T-helper 2 cell (primary cell): ENCODE data around the gene IL6R.
A peak's percentile ranks its signal among the peaks of the same experiment; 100 is the strongest.
"Not testable (repeated sequence)": the region's sequence is repeated elsewhere in the genome, so short reads cannot be mapped to it uniquely, and the experiment has no call there.

Experiments
- DNase-seq, 5 experiments: peaks; one replicate each; pipeline versions ENCODE4 v3.0.0 to v3.0.0-alpha.2; 2012 to 2022
- total RNA-seq, 2 donors: gene quantifications; one replicate each; lab custom pipeline; 2026; lab: John Stamatoyannopoulos, UW

The IL6R gene
- 148 to 236 reads per million in 2 donors for total RNA-seq

DNA sequence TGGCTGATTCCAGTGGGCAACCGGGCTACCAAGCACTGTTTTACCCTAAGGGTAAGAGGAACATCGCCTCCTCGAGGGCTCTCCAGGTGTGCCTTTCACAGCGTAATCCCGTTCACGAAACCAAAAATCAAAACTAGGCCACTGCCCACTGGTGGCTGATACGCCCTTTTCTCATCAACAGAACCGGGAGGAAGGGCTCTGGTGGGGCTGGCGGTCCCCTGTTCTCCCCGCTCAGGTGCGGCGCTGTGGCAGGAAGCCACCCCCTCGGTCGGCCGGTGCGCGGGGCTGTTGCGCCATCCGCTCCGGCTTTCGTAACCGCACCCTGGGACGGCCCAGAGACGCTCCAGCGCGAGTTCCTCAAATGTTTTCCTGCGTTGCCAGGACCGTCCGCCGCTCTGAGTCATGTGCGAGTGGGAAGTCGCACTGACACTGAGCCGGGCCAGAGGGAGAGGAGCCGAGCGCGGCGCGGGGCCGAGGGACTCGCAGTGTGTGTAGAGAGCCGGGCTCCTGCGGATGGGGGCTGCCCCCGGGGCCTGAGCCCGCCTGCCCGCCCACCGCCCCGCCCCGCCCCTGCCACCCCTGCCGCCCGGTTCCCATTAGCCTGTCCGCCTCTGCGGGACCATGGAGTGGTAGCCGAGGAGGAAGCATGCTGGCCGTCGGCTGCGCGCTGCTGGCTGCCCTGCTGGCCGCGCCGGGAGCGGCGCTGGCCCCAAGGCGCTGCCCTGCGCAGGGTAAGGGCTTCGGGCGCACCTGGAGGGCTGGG, at the start of gene IL6R:
Gene IL6R (plus strand): TSS at position 360 of the 763 bp plus-strand sequence. CDS start 287 bp downstream, at position 647.
- DNase-seq: peak; percentile 57 to 75 (median 69)

DNA sequence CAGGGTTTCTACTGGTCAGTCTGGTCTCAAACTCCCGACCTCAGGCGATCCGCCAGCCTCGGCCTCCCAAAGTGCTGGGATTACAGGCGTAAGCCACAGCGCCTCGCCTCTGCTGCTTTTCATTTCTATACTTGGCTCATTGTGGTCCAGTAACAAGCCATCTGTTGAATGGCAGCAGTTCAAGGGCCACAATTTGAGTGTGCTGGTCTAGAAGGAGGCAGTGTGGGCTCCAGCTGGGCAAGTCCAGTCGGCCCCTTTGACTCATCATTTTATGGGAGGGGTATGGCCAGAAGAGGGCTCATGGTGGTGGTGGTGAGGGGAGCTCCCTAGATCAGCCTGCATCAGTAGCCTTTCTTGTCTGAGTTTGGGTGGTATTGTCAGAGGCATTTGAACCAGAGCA, 46.6 kb upstream of the IL6R start:
- no peak for DNase-seq

DNA sequence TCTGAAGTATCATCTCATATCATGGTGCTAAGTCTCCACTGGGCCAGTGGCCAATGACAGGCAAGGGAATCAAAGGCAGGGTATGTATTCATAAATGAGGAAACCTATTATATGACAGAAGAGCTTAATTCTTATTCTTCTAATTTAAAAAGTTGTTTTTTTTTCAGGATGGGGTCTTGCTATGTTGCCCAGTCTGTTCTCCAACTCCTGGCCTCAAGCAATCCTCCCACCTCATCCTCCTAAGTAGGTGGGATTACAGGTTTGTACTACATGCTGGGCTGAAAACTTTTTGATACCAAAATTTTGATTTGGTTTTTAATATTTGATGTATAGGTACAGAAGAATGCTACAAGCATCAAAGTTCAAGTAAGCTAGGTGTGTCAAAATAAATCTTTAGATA, 44.9 kb upstream of the IL6R start:
- no peak for DNase-seq

DNA sequence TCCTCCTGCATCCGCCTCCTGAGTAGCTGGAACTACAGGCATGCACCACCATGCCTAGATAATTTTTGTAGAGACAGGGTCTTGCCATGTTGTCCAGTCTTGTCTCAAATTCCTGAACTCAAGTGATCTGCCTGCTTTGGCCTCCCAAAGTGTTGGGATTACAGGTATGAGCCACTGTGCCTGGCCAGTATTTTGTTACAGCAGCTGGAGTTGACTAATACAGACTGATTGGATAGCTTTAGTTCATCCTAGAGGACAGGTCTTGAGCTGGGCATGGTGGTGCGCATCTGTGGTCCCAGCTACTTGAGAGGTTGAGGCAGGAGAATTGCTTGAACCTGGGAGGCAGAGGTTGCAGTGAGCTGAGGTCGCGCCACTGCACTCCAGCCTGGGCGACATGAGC, 44.3 kb upstream of the IL6R start:
- not testable (repeated sequence) for DNase-seq

DNA sequence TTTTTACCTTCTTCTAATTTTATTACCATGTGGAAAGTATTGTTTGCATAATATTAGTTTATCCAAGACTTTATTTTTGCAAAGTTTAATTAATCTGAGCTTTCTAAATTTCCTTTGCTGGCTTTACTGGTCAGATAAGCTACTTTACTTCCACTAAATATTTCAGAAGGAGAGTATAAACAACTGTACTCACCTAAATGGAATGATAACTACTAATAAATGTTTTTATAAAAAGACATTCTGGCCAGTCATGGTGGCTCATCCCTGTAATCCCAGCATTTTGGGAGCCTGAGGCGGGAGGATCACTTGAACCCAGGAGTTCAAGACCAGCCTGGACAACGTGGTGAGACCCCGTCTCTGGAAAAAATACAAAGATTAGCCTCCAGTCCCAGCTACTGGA, 43.8 kb upstream of the IL6R start:
- no peak for DNase-seq

DNA sequence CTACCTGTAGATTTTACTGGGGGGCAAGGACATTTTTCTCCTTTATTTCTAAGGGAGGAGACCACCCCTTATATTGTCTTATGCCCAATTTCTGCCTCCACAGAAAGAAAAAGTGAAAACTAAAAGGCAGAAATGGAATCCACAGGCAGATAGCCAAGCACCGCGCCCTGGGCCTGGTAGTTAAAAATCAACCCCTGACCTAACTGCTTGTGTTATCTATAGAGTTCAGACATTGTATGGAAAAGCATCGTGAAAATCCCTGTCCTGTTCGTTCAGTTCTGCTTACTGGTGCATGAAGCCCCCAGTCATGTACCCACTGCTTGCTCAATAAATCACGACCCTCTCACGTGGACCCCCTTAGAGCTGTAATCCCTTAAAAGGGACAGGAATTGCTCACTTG, 33.7 kb upstream of the IL6R start:
- DNase-seq: no peak

DNA sequence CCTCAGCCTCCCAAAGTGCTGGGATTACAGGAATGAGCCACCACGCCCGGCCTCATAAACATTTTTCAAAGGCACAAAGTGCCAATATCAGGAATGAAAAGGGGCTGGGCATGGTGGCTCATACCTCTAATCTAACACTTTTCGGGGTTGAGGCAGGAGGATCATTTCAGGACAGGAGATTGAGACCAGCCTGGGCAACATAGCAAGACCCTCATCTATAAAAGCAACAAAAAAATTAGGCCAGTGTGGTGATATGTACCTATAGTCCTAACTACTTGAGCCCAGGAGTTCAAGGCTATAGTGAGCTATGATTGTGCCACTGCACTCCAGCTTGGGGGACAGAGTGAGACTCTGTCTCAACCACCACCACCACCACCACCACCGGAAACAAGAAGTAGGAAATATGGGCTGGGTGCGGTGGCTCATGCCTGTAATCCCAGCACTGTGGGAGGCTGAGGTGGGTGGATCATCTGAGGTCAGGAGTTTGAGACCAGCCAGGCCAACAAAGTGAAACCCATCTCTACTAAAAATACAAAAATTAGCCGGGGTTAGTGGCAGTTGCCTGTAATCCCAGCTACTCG, 31.3 kb upstream of the IL6R start:
- not testable (repeated sequence) for DNase-seq

DNA sequence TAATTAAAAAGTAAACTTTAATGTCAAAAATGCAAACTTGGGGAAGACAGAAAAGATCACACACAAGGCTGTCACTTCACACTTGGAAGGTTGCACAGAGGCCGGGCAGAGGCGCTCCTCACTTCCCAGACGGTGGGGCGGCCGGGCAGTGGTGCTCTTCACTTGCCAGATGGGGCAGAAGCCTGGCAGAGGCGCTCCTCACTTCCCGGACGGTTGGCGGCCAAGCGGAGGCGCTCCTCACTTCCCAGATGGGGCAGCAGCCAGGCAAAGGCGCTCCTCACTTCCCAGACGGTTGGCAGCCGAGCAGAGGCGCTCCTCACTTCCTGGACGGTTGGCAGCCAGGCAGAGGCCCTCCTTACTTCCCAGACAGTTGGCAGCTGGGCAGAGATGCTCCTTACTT, 25.8 kb upstream of the IL6R start:
- DNase-seq: no peak

DNA sequence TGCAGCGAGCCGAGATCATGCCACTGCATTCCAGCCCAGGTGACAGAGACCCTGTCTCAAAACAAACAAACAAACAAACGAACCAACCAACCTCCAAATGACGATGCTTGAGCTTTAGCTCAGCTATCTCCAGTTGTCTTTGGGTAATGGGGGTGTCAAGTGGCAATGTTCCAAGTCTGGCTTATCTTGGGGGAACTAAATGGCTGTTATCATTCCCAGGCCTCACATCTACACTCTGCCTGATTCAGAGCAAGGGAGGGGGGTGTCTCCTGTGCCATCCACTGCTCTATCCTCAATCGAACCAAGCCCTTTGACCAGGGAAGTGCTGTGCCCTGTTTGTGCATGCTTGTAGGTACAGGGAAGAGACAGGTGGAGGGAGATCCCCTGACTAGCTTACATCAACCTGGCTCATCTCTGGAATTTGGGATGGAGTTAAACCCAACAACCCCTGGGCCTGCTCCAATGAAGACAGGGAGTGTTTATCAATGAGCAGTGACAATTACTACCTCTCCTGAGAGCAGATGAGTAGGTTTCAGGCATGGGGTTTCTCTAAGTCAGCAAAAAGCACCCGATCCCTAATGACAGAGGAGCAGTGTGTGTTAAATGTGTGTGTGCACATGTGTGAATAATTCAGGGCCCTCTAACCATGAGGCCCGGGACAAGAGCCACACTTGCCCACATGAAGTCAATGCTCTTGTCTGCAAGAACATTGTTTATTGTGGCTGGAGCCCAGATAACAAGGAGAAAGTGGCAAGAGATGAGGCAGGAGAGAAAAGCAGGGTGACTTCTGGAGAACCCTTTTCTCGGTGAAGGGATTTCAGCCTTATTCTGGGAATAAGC, 20.3 kb upstream of the IL6R start:
- no peak for DNase-seq

DNA sequence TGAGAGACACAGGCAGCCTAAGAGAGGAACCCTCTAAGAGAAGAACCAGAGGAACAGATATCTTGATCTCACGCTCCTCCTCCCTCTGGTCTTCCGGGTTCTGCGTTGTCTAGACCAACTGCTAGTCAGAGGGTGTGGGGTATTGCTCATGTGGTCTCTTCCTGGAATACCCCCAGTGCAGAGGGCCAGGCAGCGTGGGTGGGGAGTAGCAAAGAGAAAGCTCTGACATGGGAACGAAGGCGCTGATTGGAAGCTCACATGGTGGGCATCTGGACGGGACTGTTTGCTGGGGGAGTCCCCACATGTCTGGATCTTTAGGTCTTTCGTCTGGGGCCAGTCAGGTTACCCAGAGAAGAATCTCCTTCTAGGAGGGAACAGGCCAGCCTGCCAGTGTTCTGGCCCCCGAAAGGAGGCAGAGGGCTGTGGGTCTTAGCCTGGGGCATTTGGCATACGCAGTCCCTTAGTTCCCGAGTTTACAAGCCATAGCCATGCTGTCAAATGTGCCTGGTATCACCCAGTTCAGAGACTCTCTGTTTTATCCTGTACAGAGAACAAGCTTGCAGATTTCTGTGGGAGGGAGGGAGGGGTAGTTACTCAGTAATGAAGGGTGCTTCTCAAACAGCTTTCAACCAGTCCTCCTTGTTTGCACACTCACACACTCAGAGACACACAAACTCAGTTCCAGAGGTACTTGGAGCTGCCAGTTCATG, 18.3 kb upstream of the IL6R start:
- peak; percentile 31 to 82 (median 65) for DNase-seq

DNA sequence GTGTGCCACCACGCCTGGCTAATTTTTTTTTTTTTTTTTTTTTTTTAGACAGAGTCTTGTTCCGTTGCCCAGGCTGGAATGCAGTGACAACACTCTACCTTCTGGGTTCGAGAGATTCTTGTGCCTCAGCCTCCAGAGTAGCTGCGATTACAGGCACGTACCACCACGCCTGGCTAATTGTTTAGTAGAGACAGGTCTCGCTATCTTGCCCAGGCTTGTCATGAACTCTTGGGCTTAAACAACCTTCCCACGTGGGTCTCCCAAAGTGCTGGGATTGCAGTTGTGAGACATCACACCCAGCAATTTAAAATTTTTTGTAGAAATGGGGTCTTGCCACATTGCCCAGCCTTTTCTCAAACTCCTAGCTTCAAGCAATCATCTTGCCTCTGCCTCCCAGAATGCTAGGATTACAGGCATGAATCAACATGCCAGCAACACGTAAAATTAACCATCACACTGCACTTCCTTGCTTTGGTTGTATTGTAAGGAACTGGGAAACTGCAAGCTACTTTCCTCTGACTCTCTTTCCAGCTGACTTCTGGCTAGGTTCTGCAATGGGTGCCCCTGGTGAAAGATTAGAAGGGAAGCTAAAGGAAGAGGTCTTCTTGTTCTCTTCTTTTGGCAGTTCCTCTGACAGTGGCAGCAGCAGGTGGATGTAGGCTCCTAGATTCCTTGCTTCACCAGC, 13.9 kb upstream of the IL6R start:
- DNase-seq: no peak

DNA sequence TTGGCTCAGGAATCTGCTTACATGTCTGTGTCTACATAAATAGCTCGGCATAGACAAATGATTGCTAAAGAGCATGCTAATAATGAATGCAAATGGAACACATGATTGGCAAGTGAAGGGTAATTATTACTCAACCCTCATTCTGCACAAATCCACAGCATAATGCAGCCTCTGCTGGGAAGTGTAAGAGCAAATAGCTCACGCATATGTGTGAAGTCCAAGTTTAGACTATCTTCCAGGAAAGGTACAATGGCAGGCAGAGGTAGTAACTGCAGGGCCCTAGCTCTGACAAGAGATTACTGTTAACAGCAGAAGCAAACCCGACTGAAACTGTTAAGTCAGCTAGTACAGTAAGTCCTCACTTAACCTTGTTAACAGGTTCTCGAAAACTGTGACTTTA, 7.0 kb upstream of the IL6R start:
- peak in 1 of 5 experiments; percentile 37 for DNase-seq

DNA sequence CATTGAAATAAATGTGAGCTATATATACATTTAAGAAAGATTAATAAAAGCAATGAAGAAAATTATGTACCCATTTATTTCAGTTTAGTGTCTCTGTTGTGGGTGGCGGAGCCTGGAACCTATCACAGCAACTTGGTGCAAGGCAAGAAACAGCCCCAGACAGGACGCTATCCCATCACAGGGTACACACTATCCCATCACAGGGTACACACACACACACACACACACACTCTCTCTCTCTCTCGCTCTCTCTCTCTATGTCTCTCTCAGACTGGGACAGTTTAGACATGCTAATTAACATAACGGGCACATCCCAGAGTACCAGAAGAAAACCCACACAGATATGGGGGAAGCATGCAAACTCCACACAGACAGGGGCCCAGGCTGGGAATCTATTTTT, 6.5 kb upstream of the IL6R start:
- no peak for DNase-seq

DNA sequence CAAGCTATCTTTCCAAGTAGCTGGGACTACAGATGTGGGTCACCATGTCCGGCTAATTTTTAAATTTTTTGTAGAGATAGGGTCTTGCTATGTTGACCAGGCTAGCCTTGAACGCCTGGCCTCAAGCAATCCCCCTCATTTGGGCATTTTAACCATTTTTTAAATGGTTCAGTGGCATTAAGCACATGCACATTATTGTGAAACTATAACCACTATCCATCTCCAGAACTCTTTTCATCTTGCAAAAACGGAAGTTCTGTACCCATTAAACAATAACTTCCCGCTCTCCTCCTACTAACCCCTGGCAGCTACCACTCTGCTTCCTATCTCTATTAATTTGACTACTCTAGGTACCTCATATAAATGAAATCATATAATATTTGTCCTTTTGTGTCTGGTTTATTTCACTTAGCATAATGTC, 4.8 kb upstream of the IL6R start:
- no peak for DNase-seq

DNA sequence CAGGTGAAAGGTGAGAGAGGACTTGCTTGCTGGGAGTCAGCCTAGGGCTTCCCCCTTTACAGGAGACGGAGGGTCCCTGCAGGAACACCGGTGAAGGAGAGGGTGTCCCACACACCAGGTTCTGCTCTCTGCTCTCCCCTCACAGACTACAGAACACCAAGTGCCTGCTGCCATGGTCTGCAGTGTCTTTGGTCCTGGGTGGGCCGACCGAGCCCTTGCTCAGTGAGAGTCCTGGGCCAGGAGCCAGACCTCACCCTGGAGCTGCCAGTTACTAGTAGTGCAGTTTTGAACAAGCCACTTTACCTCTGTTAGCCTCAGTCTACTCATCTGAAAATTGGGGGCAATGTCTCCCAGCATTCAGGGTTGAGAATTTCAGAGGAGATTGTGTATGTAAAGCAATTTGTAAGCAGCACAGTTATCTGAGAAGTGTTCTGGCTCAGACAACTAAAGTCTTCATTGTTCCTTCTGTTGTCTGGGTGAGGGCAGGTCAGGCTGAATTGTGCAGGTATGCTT, 2.7 kb upstream of the IL6R start:
- no peak for DNase-seq

DNA sequence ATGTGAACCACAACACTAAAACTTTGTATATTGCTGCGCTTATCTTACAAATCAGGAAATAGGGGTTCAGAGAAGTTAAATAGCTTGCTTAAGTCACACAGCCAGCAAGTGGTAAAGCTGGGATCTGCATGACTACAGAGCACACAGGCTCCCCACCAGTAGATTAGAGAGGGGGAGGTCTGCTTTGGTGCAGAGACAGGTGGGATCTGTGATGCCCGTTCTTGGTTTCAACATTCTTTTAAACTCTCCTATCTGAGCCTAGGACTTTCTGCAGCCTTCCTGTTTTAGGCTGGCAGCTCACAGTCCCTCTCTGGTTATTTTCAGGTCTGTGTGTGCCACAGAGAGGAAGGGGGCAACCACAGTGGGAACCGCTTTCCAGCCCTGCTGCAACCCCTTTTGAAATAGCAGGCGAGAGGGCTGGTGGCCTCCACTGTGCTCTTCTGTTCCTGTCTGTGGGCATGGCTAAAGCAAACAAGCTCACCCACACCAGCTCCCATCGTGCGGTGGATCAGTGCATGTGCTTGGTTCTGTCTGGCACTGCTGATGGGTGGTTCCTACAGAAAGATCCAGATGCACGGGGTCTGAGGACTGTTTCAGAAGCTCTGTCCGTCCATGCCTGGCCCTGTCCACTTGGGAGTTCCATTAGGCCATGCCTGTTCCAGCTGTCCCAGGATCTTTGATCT, 1.7 kb upstream of the IL6R start:
- peak in 3 of 5 experiments; percentile 26 to 80 (median 60) for DNase-seq

DNA sequence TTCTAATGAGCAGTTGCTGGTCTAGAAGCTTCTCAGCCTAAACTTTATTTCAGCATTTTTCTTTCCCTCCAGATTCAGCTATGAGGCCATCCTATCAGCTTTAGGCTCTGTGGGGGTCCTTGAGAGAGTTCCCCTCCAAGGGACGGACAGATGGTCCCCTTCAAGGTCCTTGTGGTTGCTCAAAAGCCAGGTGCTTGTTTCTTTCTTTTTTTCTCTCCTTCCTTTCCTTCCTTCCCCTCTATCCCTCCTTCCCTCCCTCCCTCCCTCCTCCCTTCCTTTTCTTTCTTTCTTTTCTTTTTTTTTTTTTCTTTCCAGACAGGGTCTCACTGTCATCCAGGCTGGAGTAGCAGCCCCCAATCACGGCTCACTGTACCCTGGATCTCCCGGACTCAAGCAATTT, 1.2 kb upstream of the IL6R start:
- no peak for DNase-seq

DNA sequence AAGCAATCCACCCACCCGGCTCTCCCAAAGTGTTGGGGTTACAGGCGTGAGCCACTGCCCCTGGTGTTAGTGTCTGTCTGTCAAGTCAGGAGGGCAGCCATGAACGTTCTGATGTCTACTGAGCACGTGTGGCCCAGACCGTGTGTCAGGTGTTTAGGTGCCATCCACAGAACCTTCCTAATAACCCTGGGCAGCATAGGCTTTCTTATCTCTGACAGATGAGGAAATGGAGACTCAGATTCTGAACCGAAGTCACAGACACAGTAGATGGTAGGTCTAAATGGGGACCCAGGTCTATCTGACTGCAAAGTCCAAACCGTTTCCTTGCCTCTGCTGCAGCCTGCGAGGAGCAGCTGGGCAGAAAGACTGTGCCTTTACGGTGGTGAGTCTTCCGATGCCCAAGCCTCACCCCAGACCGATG, 622 bp upstream of the IL6R start:
- DNase-seq: peak in 3 of 5 experiments; percentile 9 to 23 (median 21)

DNA sequence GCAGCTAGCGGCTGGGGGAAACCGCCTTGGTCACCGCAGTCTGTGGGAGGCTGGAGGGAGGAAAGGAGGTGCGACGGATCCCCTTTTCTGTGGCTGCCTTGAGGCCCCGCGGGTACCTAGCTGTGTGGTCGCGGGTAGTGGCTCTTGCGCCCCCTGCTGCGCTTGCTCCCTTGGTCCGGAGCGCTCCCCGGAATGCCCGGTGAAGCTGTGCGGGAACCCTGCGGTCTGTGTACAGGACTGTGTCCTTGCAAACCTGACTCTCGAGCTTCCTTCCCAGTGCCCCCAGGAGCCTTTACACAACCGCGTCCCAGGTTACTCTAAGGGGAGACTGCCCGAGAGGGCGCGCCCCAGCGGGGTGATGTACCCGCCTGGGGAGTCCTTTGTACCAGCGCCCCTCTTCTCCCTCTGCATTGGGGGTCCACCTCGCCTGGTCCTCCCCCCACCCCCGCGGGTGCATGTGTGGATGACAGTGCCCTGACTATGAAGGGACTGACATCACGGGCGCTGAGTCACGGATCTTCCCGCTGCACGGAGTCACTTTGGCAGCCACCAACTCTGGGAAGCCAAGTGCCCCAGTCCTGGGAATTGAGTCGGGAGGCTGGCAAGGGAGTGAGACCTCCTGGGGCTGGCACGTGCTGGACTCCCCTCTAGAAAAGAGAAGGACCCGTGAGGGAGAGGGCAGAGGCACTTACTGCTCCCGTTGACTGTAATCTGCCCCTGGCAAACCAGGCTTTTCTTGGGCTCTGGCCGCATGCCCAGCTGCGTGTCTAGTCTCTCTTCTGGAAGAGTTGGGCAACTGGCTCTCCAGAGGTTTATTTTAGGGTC, 816 bp downstream of the IL6R start:
- DNase-seq: peak; percentile 24 to 44 (median 33)

DNA sequence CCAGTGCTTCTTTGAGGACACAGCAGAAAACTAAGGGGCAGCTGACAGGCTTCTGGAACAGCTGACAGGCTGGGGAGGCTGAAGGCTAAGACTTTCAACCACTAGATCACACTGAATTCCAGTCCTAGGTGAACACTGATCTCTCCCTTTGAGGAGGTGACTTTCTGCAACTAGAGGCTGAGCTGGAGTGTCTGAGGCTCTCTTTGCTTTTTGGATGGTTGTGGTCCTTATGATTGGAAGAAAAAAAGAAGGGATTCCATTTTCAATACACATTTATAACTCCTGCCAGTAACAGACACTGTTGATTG, 1.4 kb downstream of the IL6R start:
- no peak for DNase-seq

DNA sequence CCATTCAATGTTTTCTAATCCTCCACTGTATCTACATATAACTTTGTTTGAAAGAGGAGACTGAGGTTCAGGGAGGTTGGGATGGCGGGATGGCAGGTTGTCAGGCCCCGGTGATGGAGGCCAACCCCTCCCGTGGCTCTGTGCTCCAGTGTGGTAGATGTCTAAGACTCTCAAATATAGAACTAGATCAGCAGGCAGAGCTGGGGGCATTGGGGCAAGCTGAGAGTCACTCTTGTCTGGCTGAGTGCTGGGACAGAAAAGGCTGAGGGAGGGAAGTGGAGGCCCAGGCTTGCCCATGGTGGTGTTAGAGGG, 1.7 kb downstream of the IL6R start:
- peak in 1 of 5 experiments; percentile 38 for DNase-seq
